ENCODE data around the gene GSN. TPM values are rescaled to one million over a fixed set of nuclear protein-coding genes. Genes with fewer than 3 reads are reported as not detected.

The GSN gene
- total and polyA plus RNA-seq, 7 donors, result 140 to 490 (median 210) TPM

DNA sequence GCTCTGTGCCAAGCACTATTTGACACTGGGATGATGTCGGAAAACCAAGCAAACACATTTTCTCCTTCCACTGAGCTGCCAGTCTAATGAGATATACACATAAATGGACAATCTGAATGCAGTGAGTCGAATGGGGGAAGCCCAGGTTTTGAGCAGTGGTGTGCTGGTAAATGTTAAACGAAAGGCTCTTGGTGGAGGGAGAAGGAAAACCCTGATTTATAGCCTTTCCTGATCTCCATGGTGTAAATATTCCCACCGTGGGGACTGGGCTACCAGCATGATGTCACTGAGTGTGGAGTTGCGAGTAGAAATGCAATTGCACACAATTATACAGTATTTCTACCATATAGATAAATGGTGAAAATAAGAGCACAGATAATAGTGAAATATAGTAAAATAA is 5.0 kb upstream of the GSN start:
- 76 to 84% (median 78%) methylated on average over 5 of the region's 5 CpGs for WGBS, 3 donors
- no peak for DNase-seq
- H3K27me3 ChIP-seq (ENCODE audit: insufficient read depth in 3 of 3, low read length in 2 of 3), result peaks cover 0 to 3% (median 0%) of the 10 kb centered on the region in 3 donors
- H3K4me1 ChIP-seq, result peaks cover 20% of the 10 kb centered on the region
- no peak overlapping the region for H3K27ac ChIP-seq
- H3K9me3 ChIP-seq, result no peaks in the 10 kb centered on the region
- intact Hi-C loops (cut with DNase I), result no loop called here
- no peak for ATAC-seq
- H3K36me3 ChIP-seq (ENCODE audit: insufficient read depth in 1 of 2, low read depth in 1 of 2), result no peaks in the 10 kb centered on the region
- TF ChIP-seq, protein P1, sequence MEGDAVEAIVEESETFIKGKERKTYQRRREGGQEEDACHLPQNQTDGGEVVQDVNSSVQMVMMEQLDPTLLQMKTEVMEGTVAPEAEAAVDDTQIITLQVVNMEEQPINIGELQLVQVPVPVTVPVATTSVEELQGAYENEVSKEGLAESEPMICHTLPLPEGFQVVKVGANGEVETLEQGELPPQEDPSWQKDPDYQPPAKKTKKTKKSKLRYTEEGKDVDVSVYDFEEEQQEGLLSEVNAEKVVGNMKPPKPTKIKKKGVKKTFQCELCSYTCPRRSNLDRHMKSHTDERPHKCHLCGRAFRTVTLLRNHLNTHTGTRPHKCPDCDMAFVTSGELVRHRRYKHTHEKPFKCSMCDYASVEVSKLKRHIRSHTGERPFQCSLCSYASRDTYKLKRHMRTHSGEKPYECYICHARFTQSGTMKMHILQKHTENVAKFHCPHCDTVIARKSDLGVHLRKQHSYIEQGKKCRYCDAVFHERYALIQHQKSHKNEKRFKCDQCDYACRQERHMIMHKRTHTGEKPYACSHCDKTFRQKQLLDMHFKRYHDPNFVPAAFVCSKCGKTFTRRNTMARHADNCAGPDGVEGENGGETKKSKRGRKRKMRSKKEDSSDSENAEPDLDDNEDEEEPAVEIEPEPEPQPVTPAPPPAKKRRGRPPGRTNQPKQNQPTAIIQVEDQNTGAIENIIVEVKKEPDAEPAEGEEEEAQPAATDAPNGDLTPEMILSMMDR (IDR thresholded peaks at IDR 0.05), result no peak
- H3K4me3 ChIP-seq, result no peak overlapping the region

DNA sequence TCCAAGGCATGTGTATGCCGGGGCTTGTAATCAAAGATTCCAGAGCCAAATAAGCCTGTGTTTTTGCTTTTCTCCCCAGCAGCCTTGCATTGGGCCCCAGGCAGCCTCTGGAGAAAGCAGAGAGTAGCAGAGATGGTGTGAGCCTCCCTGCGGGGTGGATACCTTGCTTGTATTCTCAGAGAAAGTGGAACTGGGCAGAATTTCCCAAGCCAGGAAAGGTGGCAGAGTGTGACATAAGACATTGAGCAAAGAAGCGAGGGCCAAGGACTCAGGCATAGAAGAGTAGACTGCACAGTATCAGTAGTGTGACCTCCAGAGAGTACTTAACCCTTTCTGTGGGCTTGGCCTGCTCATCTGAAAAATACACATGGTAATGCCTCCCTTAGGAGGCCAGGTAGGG is 1.6 kb upstream of the GSN start:
- no peaks in the 10 kb centered on the region for H3K9me3 ChIP-seq
- peaks cover 32% of the 10 kb centered on the region for H3K4me1 ChIP-seq
- WGBS, 3 donors, result 69 to 84% (median 69%) methylated on average over 3 of the region's 3 CpGs
- H3K27me3 ChIP-seq (ENCODE audit: insufficient read depth in 3 of 3, low read length in 2 of 3), result no peaks in the 10 kb centered on the region
- intact Hi-C loops (cut with DNase I), result loop anchor here (2.0 to 5.0 kb wide), 2 partner anchors 54 kb away; no protein-coding TSS in a partner anchor
- TF ChIP-seq, protein P1 (IDR thresholded peaks at IDR 0.05), result no peak
- H3K27ac ChIP-seq, result no peak overlapping the region
- no peak overlapping the region for H3K4me3 ChIP-seq
- no peak for DNase-seq
- ATAC-seq, result no peak
- H3K36me3 ChIP-seq (ENCODE audit: insufficient read depth in 1 of 2, low read depth in 1 of 2), result no peaks in the 10 kb centered on the region

DNA sequence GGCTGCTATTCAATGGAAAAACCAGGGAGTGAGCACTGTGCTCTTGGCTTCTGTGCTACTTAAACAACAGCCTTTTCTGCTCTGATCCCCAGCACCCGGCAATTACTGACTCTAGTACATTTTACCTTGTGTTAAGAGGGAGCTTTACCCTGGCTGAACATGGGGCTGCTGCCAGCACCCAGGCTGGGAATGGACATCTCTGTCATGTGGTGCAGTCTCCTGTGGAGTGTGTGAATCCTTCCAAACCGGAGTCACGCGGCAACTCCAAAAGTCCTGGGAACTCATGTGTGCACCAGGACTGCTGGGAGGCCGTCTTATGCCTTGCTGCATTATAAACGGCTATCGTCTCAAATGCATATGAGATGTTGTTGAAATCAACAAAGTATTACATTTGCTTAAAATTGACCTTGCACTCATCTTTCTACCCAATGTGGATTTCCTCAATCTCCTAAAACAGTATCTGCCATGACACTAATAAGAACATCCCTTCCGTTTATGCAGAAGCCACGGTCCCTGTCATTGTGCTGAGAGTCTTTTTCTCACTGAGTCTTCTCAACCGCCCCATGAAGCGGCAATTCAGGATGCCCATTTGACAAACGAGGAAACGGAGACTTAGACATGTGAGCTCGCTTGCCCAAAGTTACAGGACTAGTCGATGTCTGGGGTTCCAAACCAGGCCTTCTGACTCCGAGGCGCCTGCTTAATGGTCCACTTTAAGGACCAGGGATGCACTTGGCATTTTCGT is 884 bp upstream of the GSN start:
- DNase-seq (peak in 1 of 2 donors; percentile 50), ATAC-seq (no peak)
- intact Hi-C loops (cut with DNase I), result loop anchor here (2.0 to 5.0 kb wide), 2 partner anchors 54 to 55 kb away; no protein-coding TSS in a partner anchor
- WGBS, 3 donors, result 42 to 67% (median 52%) methylated on average over 18 of the region's 18 CpGs
- Histone ChIP-seq H3K9me3 (no peaks in the 10 kb centered on the region), H3K36me3 (ENCODE audit: insufficient read depth in 1 of 2, low read depth in 1 of 2) (no peaks in the 10 kb centered on the region), H3K27me3 (ENCODE audit: insufficient read depth in 3 of 3, low read length in 2 of 3) (no peaks in the 10 kb centered on the region), H3K4me3 (peak overlapping the region; percentile 86), H3K4me1 (peaks cover 39% of the 10 kb centered on the region), H3K27ac (peak overlapping the region; percentile 73)
- TF ChIP-seq, protein P1 (IDR thresholded peaks at IDR 0.05), result no peak

DNA sequence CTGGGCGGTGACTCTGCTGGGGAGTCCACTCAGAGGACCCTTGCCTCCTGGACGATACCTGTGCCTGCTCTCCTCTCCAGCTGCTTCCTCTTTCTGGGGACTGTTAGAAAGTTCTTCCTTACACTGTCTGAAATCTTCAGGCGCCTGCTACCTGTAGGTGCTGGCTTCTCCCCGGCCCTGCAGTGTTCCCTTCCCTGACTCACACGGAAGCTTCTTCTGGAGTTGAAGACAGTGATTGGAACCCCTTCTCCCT is 562 bp downstream of the GSN start:
- no peak for DNase-seq
- H3K27me3 ChIP-seq (ENCODE audit: insufficient read depth in 3 of 3, low read length in 2 of 3), result no peaks in the 10 kb centered on the region
- peaks cover 49% of the 10 kb centered on the region for H3K4me1 ChIP-seq
- H3K36me3 ChIP-seq (ENCODE audit: insufficient read depth in 1 of 2, low read depth in 1 of 2), result no peaks in the 10 kb centered on the region
- WGBS, 3 donors, result 11 to 26% (median 21%) methylated on average over 5 of the region's 5 CpGs
- TF ChIP-seq, protein P1 (IDR thresholded peaks at IDR 0.05), result no peak
- intact Hi-C loops (cut with DNase I), result loop anchor here (2.0 to 5.0 kb wide), 2 partner anchors 16 to 56 kb away; no protein-coding TSS in a partner anchor
- peak overlapping the region; percentile 86 for H3K4me3 ChIP-seq
- no peaks in the 10 kb centered on the region for H3K9me3 ChIP-seq
- peak; percentile 10 to 44 (median 20) for ATAC-seq
- peak overlapping the region; percentile 73 for H3K27ac ChIP-seq
